RPMI8226 (cell line): ENCODE data around the gene HTN3.
"Not testable (repeated sequence)": the region's sequence is repeated elsewhere in the genome, so short reads cannot be mapped to it uniquely, and the experiment has no call there.

Source experiments
- DNase-seq: peaks from one replicate; pipeline ENCODE4 v3.0.0-alpha.2; 2015

HTN3 gene

DNA sequence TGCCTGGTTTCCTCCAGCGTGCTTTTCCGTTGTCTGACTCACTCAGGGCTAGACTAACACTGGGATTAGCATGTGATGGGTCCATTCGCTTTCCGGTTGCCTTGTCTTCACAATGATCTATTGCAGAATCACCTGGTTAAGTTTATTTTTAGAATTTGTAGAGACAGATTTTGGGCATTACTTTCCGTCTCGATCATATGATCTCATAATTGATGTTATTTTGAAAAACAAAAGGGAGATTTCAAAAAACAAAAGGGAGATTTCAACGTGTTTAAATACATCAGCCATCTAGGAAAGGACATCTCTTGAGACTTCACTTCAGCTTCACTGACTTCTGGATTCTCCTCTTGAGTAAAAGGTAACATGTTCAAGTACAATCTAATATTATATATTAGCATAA is at the start of gene HTN3:
HTN3 (plus strand) TSS at position 301 of the 400 bp plus-strand sequence. CDS start 2,282 bp downstream, outside the sequence.
- DNase-seq, result not testable (repeated sequence)

DNA sequence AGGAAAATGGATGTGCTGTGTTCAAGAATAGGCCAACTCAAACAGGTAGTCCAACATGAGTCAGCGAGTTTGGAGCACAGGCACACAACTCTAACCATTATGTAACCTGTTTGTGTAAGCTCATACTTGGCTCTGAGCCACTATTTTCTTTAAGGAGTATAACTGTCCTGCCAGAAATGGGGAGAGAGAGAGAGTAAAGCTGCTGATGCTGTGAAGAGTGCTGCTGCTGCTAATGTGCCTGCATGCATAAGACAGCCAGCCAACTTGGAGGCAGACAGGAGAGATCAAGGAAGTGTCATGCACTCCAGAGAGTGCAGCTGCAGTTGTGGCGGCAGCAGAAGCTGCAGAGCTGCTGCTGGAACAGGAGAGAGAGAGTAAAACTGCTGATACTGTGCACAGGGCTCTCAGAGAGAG is 44.2 kb upstream of the HTN3 start:
- DNase-seq, result peak; percentile 92

DNA sequence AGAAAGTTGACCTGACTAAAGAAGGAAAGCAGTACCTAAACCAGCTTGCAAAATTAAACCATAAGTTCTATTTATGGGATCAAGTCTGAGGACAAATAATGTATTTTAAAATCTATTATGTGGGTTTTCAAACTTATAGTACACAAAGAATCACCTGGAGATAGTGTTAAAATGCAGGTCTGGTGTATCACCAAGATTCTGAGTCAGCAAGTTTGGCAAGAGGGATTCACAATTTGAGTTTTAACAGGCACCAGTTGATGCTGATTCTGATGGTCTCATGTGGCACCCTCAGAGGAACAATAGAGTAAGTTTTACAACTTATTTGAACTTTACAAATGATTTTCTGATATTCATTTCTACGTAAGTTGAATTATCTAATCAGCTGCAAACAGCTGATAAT is 41.6 kb upstream of the HTN3 start:
- no peak for DNase-seq

DNA sequence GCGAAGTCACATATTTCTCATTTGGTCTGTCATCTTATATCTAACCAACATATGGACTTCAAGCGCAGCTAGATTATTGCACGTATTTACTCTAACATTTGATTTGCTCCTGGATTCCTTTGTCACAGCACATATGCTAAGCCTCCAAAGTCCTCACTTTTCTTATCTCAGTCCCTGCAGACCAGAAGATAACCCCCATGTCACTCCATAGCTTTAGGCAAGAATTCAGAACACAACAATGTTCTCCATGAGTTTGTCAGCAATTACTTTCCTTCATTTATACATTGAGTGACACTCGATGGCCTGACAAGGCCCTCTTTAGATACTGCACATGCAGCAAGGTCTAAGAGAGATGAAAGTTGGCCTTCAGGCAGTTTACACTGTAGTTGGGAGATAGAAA is 37.2 kb upstream of the HTN3 start:
- DNase-seq, result no peak

DNA sequence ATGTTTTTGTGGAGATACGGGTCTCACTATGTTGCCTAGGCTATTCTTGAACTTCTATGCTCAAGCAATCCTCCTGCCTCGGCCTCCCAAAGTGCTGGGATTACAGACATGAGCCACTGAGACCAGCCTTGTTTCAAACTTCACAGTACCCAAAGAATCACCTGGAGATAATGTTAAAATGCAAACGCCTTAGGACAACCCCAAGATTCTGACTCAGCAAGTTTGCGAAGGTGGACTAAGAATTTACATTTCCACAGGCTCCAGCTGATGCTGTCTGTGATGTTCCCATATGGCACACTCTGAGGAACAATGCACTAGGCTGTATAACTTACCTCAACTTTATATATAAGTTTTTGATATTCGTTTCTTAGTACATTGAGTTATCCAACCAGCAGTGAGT is 33.5 kb upstream of the HTN3 start:
- DNase-seq, result no peak

DNA sequence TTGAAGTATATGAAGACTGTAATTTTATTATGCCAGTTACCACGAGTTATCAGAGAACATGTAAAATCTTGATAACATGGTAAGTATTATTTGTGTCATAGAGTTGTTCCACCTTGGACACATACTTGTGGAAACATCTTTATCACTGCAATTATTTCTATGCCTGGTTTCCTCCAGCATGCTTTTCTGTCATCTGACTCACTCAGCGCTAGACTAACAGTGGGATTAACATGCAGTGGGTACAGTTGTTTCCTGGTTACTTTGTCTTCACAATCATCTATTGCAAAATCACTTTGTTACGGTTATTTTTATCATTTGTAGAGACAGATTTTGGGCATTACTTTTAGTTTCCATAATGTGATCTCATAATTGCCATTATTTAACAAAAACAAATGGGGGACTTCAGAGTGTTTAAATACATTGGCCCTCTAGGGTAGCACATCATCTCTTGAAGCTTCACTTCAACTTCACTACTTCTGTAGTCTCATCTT is 32.7 kb upstream of the HTN3 start, which contains the start of gene STATH:
STATH (plus strand) TSS at position 441 of the 491 bp plus-strand sequence. CDS start 2,472 bp downstream, outside the sequence.
- DNase-seq, result no peak

DNA sequence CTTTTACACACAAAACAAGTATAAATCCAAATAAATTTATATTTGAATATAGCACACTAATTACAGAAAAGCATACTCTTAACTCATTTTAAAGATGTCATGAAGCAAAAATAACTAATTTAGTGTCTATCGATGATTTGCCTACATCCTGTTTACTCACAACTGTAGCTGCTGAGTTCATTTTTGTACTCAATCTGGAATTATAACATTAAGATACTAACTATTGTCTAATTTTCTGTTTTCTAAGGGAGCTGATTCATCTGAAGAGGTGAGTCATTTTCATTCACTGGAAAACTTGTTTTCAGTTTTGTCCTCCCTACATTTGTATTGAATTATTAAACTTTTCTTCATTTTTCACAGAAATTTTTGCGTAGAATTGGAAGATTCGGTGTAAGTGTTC is 28.8 kb upstream of the HTN3 start:
- DNase-seq, result no peak

DNA sequence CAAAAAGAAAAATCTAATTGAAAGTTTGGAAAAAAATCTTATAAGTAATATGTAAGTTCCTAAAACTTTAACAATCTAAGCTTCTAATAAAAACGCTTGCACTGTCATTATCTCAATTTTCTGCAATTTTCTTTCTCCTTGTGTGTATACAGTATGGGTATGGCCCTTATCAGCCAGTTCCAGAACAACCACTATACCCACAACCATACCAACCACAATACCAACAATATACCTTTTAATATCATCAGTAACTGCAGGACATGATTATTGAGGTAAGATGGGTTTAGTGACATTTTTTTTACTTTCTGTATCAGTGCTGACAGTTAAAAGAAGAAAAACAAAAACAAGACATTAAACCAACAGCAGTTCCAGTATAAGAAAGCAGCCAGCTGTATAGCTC is 27.5 kb upstream of the HTN3 start:
- DNase-seq, result no peak

DNA sequence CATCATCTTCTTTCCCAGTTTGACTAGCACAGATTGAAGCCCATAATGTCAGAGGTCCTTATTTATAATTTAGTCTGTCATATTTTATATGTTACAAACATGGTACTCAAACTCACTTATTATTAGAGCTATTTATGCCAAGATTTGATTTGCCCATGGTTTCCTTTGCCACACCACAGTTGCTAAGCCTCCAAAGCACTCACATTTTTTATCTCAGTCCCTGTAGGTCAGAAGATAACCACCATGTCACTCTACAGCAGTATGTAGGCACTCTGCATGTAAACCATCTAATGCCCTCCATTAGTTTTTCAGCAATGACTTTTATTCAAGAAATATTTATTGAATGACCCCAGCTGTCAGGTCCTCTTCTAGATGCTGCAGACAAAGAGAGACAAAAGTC is 25.8 kb upstream of the HTN3 start:
- DNase-seq, result no peak

DNA sequence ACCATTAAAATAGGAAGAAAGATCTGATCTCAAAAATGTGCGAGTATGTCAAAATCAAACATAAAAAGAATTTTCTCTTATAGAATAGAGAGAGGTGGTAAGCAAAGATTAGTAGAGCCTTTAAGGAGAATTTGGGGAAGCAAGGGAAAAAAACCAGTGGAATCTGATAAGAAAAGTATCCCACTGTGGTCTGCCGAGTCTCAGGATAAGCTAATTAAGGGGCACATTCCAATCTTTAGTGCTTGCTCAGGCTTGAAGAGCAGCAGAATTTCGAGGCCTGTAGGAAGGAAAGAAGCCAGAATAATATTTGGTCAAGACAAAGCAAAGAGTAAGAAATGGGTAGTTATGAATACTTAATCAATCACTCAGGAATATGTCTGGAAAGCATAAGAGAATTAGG is 19.5 kb upstream of the HTN3 start:
- no peak for DNase-seq

DNA sequence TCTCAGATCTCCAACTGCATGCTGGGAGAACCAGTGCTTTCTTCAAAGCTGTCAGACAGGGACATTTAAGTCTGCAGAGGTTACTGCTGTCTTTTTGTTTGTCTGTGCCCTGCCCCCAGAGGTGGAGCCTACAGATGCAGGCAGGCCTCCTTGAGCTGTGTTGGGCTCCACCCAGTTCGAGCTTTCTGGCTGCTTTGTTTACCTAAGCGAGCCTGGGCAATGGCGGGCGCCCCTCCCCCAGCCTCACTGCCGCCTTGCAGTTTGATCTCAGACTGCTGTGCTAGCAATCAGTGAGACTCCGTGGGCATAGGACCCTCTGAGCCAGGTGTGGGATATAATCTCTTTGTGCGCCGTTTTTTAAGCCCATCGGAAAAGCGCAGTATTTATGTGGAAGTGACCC is 9.3 kb upstream of the HTN3 start:
- not testable (repeated sequence) for DNase-seq

DNA sequence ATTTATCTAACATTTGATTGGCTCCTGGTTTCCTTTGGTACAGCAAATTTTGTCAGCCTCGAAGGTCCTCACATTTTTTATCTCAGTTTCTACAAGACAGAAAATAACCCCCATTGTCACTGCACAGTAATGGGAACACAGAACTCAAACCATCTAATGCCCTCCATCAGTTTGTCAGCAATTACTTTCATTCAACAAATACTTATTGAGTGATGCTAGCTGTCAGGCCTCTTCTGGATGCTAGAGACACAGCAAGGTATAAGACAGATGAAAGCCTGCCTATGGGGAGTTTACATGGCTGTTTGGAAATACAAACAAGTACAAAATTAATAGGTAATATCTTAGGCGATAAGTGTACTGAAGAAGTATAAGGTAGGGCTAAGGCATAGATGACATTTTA is 5.0 kb upstream of the HTN3 start:
- no peak for DNase-seq

DNA sequence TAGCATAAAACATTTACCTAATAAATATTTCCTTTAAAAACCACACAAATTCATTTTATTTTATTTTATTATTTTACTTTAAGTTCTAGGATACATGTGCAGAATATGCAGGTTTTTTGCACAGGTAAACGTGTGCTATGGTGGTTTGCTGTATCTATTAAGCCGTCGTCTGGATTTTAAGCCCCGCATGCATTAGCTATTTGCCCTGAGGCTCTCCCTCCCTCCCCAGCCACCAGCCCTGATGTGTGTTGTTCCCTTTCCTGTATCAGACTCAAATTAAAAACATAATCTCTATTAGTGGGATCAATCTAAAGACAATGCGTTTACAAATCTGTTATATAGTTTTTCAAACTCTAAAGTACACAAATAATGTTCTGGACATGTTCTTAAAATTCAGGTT is 1.2 kb upstream of the HTN3 start:
- no peak for DNase-seq

DNA sequence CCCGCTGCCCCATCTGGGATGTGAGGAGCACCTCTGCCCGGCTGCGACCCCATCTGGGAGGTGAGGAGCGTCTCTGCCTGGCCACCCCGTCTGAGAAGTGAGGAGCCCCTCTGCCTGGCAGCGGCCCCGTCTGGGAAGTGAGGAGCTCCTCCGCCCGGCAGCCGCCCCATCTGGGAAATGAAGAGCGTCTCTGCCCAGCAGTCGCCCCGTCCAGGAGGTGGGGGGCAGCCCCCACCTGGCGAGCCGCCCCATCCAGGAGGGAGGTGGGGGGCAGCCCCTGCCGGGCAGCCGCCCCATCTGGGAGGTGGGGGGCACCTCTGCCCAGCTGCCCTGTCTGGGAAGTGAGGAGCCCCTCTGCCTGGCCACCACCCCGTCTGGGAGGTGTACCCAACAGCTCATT is 9.3 kb downstream of the HTN3 start:
- DNase-seq, result not testable (repeated sequence)

DNA sequence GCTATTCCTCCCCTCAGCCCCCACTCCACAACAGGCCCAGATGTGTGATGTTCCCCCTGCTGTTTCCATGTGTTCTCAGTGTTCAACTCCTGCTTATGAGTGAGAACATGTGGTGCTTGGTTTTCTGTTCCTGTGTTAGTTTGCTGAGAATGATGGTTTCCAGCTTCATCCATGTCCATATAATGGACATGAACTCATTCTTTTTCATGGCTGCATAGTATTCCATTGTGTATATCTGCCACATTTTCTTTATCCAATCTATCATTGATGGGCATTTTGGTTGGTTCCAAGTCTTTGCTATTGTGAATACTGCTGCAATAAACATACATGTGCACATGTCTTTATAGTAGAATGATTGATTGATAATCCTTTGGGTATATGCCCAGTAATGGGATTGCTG is 11.7 kb downstream of the HTN3 start:
- DNase-seq, result not testable (repeated sequence)

DNA sequence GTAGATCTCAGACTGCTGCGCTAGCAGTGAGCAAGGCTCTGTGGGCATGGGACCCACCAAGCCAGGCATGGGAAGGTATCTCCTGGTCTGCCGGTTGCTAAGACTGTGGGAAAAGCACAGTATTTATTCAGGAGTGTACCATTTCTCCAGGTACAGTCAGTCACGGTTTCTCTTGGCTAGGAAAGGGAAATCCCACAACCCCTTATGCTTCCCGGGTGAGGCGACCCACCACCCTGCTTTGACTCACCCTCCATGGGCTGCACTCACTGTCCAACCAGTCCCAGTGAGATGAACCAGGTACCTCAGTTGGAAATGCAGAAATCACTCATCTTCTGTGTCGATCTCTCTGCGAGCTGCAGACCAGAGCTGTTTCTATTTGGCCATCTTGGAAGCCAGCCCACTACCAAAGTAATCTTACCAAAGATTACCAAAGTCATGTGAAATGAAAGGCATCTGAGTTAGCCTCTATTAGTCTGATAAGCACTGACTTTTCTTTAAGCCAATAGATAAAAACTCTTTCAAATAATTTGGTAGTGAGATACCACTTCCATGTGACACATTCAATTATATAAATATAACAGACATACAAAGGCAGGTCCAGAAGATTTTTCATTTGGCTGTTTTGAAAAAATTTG is 13.5 kb downstream of the HTN3 start:
- DNase-seq, result no peak

DNA sequence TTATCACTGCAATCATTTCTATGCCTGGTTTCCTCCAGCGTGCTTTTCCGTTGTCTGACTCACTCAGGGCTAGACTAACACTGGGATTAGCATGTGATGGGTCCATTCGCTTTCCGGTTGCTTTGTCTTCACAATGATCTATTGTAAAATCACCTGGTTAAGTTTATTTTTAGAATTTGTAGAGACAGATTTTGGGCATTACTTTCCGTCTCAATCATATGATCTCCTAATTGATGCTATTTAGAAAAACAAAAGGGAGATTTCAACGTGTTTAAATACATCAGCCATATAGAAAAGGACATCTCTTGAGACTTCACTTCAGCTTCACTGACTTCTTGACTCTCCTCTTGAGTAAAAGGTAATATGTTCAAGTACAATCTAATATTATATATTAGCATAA is 21.9 kb downstream of the HTN3 start, which contains the start of gene HTN1:
HTN1 (plus strand) TSS at position 301 of the 400 bp plus-strand sequence. CDS start 2,639 bp downstream, outside the sequence.
- not testable (repeated sequence) for DNase-seq

DNA sequence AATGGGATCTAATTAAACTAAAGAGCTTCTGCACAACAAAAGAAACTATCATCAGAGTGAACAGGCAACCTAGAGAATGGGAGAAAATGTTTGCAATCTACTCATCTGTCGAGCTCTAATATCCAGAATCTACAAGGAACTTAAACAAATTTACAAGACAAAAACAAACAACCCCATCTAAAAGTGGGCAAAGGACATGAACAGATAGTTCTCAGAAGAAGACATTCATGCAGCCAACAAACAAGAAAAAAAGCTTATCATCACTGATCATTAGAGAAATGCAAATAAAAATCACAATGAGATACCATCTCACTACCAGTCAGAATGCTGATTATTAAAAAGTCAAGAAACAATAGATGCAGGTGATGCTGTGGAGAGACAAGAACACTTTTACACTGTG is 28.3 kb downstream of the HTN3 start:
- DNase-seq, result not testable (repeated sequence)

DNA sequence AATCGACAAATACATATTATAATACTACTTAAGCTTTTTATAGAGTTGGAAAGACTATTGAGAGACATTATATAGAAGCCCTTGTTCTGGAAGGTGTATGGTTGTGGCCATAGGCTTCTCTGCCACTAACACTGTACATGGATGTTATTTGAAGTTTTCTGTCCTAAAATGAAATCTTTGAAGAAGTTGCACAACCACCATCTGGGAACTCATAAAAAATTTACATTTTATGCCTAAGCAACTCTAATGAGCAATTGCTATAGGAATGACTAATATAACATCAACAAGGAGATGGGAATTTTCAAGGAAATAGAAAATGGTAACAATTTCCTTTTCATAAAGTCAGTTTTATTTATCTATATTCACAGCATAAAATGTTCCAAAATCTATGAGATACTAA is 29.4 kb downstream of the HTN3 start:
- no peak for DNase-seq

DNA sequence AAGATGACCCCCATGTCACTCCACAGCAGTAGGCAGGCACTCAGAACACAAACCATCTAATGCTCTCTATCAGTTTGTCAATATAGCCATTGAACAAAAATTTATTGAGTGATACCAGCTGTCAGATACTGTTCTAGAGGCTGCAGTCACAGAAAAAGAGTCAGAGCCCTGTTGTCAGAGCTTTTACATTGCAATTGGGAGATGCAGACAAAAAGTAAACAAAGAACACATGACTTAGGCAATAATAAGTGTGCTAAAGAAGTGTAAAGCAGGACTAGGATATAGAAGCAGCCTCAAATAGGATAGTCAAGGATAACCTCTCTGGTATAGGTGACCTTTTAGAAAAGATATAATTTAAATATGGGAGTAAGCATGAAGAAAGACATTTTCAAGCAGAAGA is 30.9 kb downstream of the HTN3 start:
- DNase-seq, result no peak

DNA sequence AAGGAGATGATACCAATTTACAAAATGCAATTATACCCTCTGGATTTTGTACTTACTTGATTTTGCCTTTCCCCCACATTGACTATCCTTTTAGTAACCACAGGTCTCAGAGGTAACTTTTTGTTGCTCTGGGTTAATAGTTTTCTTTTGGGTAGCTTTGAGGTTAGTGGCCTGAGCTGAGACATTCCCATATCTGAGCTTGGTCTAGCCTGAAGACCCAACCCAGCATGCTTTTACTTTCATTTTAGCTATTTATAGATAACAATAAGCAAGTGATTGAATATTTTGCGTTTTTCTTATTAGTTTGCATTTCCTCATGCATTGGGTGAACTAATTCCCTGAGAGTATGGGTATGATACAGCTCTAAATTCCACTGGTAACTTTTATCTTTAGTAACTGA is 33.7 kb downstream of the HTN3 start:
- no peak for DNase-seq

DNA sequence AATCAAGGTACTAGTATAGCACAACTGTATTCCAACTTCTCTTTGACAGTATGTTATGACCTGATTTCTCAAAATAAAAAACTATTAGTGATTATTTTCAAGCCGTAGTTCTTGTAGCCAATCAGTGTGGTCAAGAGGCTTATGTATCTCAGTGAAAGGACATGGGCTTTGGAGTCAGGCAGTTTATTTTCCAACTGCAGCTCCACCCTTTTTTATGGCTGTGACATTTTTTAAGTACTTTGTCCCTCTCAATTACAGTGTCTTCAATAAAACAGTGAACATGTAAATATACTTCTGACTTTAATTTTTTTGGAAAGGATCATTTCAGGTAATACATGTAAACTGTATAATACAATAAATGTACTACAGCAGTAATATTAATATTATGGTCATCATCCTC is 51.9 kb downstream of the HTN3 start:
- DNase-seq, result no peak
